ENCODE results near the gene CARHSP1. TPM values are rescaled to one million over a fixed set of nuclear protein-coding genes. Genes with fewer than 3 reads are reported as not detected.

The CARHSP1 gene
- total and polyA plus RNA-seq, 2 of the 8 experiments (the other 6 are each of a cell fraction or from before 2014, with no cell fraction given) = 292 to 300 TPM

- no peak for TF ChIP-seq CREB1 (IDR thresholded peaks at IDR 0.05)
These were observed 26.0 kb upstream of the CARHSP1 start (continued) for GRCh38 chr16:8894736-8895334.
